Embryonic facial prominence (tissue), 1 donor: ENCODE results near the gene RBM44.
"Not testable (repeated sequence)": the region's sequence is repeated elsewhere in the genome, so short reads cannot be mapped to it uniquely, and the experiment has no call there.

Experiments used
- DNase-seq: peaks from one replicate; pipeline ENCODE4 v3.0.0-alpha.2; 2016; ENCODE audit errors: extremely low spot score

The RBM44 gene

DNA sequence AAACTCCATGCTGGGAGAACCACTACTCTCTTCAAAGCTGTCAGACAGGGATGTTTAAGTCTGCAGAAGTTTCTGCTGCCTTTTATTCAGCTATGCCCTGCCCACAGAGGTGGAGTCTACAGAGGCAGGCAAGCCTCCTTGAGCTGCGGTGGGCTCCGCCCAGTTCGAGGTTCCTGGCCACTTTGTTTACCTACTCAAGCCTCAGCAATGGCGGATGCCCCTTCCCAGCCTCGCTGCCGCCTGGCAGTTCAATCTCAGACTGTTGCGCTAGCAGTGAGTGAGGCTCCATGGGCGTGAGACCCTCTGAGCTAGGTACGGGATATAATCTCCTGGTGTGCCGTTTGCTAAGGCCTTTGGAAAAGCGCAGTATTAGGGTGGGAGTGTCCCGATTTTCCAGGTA lies 50.4 kb downstream of the RBM44 start:
- DNase-seq = not testable (repeated sequence)

GRCh38 chr2:237854295-237854694 lies 55.7 kb downstream of the RBM44 start:
- DNase-seq = no peak

DNA sequence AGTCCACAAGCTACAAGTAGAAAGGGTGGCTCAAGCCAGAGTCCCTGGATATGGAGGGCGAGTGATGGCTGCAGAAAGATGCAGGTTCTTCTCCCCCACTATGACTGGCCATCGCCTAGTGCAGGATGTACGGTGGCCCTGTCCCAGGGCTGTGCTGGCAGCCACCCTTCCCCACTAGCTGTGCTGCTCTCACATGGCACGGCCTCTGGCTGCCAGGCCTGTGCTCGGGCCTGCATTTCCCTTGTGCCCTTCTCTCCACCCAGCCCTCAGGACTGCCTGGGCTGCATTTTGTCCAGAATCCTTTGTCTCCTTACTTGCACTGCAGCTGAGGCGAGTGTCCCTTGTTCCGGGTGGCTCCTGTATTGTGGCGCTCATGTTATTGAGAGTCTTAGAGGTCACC lies 59.2 kb downstream of the RBM44 start:
- no peak for DNase-seq

DNA sequence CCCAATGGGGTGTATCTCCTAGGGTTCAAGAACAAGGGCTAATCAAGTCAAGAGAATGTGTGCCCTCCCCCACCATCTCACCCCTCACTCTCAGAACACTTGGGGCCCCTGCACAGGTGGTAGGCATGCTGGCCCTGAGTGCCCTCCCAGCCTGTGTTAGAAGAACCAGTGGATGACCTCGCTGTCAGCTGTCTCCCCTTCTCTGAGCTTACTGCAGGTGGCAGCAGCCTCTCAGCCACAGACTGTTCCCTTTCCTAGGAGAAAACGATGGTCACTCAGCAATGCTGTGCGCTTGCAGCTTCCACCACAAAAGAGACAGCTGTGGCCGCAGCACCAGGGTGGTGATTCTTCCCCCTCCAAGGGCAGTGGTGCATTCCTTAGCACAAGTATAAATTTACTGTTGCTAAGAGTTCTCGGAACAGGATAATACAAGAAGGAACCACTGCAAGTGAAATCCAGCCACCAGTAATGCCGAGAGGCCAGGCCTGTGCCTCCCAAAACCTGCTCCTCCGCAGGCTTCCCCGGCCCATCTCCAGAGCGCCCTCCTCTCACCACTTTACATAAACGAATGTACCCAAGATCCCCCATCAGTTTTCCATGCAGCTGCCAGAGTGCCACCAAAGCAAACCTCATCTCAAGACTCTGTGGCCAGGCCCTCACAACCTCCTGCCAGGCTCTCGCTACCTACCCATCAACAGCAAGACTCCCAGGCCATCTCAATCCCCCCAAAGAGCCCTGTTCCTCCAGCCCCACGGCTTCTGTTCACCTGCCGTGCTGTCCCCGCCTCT lies 59.9 kb downstream of the RBM44 start:
- DNase-seq = peak; percentile 26

- DNase-seq = no peak
These were observed 60.5 kb downstream of the RBM44 start for GRCh38 chr2:237859082-237859433.

- no peak for DNase-seq
These were observed 61.1 kb downstream of the RBM44 start, which contains the start of gene RAMP1 for GRCh38 chr2:237859533-237860272. Gene RAMP1, plus strand, starts transcription at chr2:237859623. Its CDS starts 53 bp downstream, at chr2:237859676.

DNA sequence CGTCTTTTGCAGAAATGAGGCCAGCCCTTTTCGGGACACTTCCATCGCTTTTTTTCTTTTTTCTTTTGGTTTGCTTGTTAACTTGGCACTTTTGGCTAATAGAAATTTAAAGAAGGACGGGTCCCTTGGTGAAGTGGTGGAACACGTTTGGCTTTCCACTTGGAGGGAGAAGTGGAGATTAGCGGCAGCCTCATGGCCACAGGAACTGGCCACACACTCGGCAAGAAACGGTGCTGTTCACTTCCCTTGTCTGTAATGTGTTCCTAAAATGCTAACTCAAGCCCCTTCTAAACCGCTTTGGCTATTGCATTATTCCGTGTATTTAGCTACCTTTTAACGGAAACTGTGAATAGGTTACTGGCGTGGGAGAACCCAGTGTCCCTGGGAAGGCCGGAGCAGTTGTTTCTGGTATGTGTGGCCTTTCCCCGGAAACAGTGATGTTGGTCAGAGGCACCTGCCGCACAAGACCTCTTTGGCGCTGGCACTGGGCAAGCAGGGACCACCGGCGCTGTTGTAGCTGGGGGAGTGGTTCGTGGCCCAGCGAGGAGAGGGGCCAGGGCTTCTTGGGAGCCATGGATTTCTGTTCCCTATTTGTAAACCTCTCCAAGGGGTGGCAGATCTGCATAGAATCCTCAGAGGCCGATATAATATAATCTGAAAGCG lies 61.8 kb downstream of the RBM44 start:
- DNase-seq = no peak

DNA sequence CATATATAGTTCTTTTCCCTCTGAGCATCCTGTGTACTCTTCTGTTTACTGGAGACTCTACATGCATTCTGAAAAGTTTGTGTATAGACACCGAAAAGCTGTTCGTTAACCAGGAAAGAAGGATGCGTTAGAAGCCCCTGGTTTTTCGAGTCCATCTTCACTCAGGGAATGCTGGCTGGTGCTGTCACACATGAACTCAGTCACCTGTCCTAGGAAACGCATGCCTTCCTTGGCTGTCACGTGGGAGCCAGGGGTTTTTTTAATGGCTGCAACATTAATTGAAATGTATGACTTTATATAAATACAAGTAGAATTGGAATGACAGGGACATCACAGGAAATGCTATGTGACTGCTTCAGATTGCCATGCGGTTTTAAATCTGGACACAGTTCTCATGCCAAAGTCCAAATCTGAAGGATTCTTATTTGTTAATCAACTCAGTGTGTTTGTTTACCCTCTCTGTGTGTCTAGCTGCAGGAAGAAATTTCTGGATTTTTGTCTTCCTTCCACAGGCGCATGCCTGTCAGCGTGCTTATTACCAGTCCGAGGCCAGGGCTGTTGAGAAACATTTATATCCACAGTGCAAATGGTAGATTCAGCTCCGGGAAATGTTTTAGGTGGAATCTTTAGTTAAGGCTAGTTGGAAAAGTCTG lies 63.4 kb downstream of the RBM44 start:
- DNase-seq = no peak

DNA sequence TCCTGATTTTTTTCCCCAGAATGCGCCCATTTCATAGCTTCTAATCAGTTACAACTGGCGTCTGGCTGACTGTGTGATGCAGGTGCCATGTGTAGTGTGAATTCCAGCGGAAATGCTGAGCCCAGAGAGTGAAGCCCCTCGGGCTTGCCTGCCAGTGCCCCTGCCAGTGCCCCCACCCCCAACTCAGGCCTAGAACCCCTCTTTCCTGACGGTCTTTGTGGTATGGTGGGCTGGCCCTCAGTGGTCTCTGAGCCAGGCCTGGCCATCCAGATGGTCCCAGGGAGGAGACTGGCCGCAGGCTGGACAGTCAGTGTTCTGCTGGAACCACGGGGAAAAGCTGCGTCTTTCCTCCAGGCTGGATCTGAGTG lies 63.9 kb downstream of the RBM44 start:
- DNase-seq = no peak

GRCh38 chr2:237863102-237863511 lies 64.5 kb downstream of the RBM44 start:
- no peak for DNase-seq

DNA sequence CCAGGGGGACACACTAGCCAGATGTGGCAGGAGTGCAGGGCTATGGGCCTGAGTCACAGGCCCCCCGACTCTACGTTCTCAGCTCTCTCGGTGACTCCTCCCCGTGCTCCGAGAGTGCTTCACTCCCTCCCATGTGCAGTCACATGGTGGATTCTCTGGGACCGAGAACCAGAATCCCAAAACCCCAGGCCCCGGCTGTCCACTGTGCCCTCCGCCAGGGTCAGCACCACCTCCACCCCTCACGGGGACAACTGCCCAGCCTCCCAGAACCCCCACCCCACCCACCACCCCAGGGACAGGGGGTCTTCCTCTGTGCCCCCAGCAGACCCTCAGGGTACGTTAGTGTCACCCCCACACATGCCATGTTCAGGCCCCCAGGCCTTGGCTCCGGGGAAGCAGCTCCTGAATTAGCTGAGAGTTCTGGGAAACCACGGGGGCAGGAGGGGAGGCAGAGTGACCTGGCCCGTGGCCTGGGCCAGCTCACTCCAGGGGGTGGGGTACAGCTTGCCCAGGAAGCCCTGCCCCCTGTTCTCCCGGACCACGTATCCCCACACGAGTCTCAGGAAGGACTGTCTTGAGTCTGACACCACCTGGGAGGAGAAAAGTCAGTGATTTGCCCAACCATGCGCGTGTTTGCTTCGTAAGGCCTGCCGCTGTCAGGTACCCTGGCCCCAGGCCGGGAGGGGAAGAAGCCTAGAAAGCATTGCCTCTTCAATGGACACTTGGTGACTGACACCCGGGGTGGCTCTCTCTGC lies 65.3 kb downstream of the RBM44 start:
- no peak for DNase-seq

DNA sequence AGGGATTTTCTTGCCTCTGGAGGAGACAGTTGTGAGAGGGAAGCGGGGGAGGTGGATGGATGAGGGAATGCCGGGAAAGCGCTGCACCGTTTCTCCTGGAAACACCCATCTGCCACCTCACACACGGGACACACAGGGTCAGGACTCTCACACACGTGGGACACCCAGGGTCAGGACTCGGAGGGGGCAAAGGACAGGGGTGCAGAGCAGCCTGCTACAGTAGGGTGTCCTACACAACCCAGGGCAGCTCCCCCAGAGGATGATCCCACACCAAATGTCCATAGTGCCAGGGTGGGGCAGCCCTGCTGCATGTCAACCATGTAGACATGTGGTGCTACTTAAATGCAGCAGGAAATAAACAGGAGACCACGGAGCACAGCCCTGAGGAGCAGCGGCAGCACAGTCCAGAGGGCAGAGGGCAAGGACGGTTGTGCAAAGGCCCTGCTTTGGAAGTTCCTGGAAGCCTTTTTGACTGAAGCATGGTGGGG lies 65.9 kb downstream of the RBM44 start:
- no peak for DNase-seq

- no peak for DNase-seq
These were observed 66.5 kb downstream of the RBM44 start for GRCh38 chr2:237864940-237865622.

DNA sequence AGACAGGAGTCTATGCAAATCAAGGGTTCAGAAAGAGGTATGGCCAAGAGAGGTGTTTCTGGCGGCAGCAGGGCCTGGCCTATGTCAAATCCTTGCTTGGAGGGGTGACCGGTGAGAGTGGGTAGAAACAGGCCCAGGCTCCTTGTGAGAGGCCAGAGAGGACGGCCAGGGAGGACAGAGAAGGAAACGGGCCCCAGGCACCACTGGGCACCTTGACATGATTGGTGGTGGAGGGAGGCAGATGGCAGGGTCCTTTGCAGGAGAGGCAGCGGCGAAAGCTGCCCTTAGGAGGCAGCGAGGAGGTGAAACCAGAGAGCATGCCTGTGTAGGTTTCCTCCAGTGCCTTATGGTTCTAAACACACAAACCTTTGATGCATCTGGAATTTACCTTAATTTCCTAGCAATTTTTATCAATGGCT lies 67.1 kb downstream of the RBM44 start:
- DNase-seq = no peak

GRCh38 chr2:237866101-237866621 lies 67.6 kb downstream of the RBM44 start:
- DNase-seq = no peak

GRCh38 chr2:237867465-237867864 lies 68.9 kb downstream of the RBM44 start:
- DNase-seq = no peak

DNA sequence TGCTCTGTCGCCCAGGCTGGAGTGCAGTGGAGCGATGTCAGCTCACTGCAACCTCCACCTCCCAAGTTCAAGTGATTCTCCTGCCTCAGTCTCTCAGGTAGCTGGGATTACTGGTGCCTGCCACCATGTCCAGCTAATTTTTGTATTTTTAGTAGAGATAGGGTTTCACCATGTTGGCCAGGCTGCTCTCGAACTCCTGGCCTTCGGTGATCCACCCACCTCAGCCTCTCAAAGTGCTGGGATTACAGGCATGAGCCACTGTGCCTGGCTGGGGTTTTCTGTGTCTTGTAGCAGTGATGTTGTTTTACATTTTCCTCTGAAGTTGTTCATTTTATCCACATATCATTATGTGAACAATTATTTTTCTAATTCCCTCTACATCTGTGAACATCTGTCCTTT lies 69.5 kb downstream of the RBM44 start:
- DNase-seq = not testable (repeated sequence)

GRCh38 chr2:237868631-237869342 lies 70.2 kb downstream of the RBM44 start:
- peak; percentile 16 for DNase-seq

- DNase-seq = no peak
These were observed 70.9 kb downstream of the RBM44 start for GRCh38 chr2:237869343-237870102.
